Neural progenitor cell (in vitro differentiated cells): Measurements from ENCODE around the gene MCCD1. TPM values are rescaled to one million over a fixed set of nuclear protein-coding genes. Genes with fewer than 3 reads are reported as not detected.

Experiments
- DNase-seq: peaks from one replicate; pipeline ENCODE4 v3.0.0-alpha.2; 2016; ENCODE audit warnings: low spot score
- H2AFZ ChIP-seq: fragments of 200-600 bp; sonication (generic); replicated peaks from 2 replicates; pipeline ENCODE4 v1.6.1; 2016; ENCODE audit warnings: antibody characterized with exemption
- H3F3A ChIP-seq: fragments of 200-600 bp; sonication (generic); 2 replicates; pipeline ENCODE4 v1.6.1; 2016; ENCODE audit warnings: antibody characterized with exemption, low read depth
- H3K27ac ChIP-seq: fragments of 200-600 bp; sonication (generic); 2 replicates; pipeline ENCODE4 v1.5.1; 2016; ENCODE audit warnings: mild to moderate bottlenecking
- H3K27me3 ChIP-seq: fragments of 200-600 bp; sonication (generic); 2 replicates; pipeline ENCODE4 v1.6.1; 2016; ENCODE audit warnings: mild to moderate bottlenecking, moderate library complexity
- H3K36me3 ChIP-seq: fragments of 200-600 bp; sonication (generic); 2 replicates; pipeline ENCODE4 v1.5.1; 2016
- H3K4me1 ChIP-seq: fragments of 200-600 bp; sonication (generic); 2 replicates; pipeline ENCODE4 v1.6.1; 2016; ENCODE audit warnings: mixed run types
- H3K4me2 ChIP-seq: fragments of 200-600 bp; sonication (generic); 2 replicates; pipeline ENCODE4 v1.6.1; 2016
- H3K4me3 ChIP-seq: fragments of 200-600 bp; sonication (generic); 2 replicates; pipeline ENCODE4 v1.5.1; 2016
- H3K79me2 ChIP-seq: fragments of 200-600 bp; sonication (generic); 2 replicates; pipeline ENCODE4 v1.6.1; 2016; ENCODE audit warnings: low read depth
- H3K9ac ChIP-seq: fragments of 200-600 bp; sonication (generic); 2 replicates; pipeline ENCODE4 v1.6.1; 2016
- H3K9me3 ChIP-seq: fragments of 200-600 bp; sonication (generic); 2 replicates; pipeline ENCODE4 v1.5.1; 2016; ENCODE audit warnings: low read depth
- H4K20me1 ChIP-seq: fragments of 200-600 bp; sonication (generic); 2 replicates; pipeline ENCODE4 v1.6.1; 2016; ENCODE audit warnings: low read depth
- H3K27ac Mint-ChIP-seq: 3 replicates; pipeline ENCODE4 v1.8.0; 2021; ENCODE audit warnings: mixed read lengths
- H3K27me3 Mint-ChIP-seq: 2 replicates; pipeline ENCODE4 v1.8.0; 2022; ENCODE audit warnings: low read depth, mild to moderate bottlenecking, inconsistent platforms, moderate library complexity, mixed read lengths; ENCODE audit not compliant: insufficient read depth
- H3K36me3 Mint-ChIP-seq: 3 replicates; pipeline ENCODE4 v1.8.0; 2021; ENCODE audit warnings: mixed read lengths
- H3K4me1 Mint-ChIP-seq: 3 replicates; pipeline ENCODE4 v1.8.0; 2021; ENCODE audit warnings: mixed read lengths
- H3K4me3 Mint-ChIP-seq: 3 replicates; pipeline ENCODE4 v1.8.0; 2021; ENCODE audit warnings: mild to moderate bottlenecking, moderate library complexity, mixed read lengths
- H3K9me3 Mint-ChIP-seq: 3 replicates; pipeline ENCODE4 v1.8.0; 2020; ENCODE audit warnings: mixed read lengths
- EZH2 ChIP-seq: fragments of 200-600 bp; sonication (generic); IDR thresholded peaks from 2 replicates; pipeline ENCODE4 v1.6.1; 2017; ENCODE audit warnings: antibody characterized with exemption, mild to moderate bottlenecking, moderate library complexity
- EZH2phosphoT487 ChIP-seq: fragments of 200-600 bp; sonication (generic); IDR thresholded peaks from 2 replicates; pipeline ENCODE4 v1.6.1; 2017; ENCODE audit warnings: antibody characterized with exemption
- total RNA-seq: library from RNA; depleted of rRNA; stranded (reverse); fragments of >200 nt; gene quantifications from 2 replicates; pipeline ENCODE4 v1.2.3, GENCODE V29; 2015; ENCODE audit warnings: low replicate concordance
- TF ChIP-seq, protein P1 (sequence below): fragments of 200-600 bp; sonication (generic); IDR thresholded peaks from 2 replicates; pipeline ENCODE4 v1.5.1; 2017; ENCODE audit warnings: antibody characterized with exemption, mild to moderate bottlenecking

Gene MCCD1
- total RNA-seq, 1 donor from 2014 or later, result not detected

GRCh38 chr6:31544676-31545075 is 15.9 kb downstream of the MCCD1 start:
- H3K36me3 Mint-ChIP-seq, result peaks cover 21% of the 10 kb centered on the region
- H3K27ac Mint-ChIP-seq, result no peak overlapping the region
- peaks cover 24% of the 10 kb centered on the region for H3K4me1 ChIP-seq
- peaks cover 55% of the 10 kb centered on the region for H3K79me2 ChIP-seq
- H3F3A ChIP-seq, result peaks cover 54% of the 10 kb centered on the region
- TF ChIP-seq EZH2phosphoT487 (no peak), EZH2 (no peak)
- TF ChIP-seq, protein P1, sequence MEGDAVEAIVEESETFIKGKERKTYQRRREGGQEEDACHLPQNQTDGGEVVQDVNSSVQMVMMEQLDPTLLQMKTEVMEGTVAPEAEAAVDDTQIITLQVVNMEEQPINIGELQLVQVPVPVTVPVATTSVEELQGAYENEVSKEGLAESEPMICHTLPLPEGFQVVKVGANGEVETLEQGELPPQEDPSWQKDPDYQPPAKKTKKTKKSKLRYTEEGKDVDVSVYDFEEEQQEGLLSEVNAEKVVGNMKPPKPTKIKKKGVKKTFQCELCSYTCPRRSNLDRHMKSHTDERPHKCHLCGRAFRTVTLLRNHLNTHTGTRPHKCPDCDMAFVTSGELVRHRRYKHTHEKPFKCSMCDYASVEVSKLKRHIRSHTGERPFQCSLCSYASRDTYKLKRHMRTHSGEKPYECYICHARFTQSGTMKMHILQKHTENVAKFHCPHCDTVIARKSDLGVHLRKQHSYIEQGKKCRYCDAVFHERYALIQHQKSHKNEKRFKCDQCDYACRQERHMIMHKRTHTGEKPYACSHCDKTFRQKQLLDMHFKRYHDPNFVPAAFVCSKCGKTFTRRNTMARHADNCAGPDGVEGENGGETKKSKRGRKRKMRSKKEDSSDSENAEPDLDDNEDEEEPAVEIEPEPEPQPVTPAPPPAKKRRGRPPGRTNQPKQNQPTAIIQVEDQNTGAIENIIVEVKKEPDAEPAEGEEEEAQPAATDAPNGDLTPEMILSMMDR, result no peak
- peaks cover 4% of the 10 kb centered on the region for H3K36me3 ChIP-seq
- no peak overlapping the region for H3K4me2 ChIP-seq
- no peak overlapping the region for H2AFZ ChIP-seq
- no peak overlapping the region for H3K27ac ChIP-seq
- H3K9me3 ChIP-seq, result no peaks in the 10 kb centered on the region
- H4K20me1 ChIP-seq, result peaks cover 17% of the 10 kb centered on the region
- H3K4me3 Mint-ChIP-seq, result peak overlapping the region; percentile 31
- H3K4me1 Mint-ChIP-seq, result peaks cover 55% of the 10 kb centered on the region
- H3K4me3 ChIP-seq, result no peak overlapping the region
- no peaks in the 10 kb centered on the region for H3K9me3 Mint-ChIP-seq
- no peaks in the 10 kb centered on the region for H3K27me3 ChIP-seq
- H3K27me3 Mint-ChIP-seq, result peaks cover 6% of the 10 kb centered on the region
- no peak for DNase-seq
- H3K9ac ChIP-seq, result no peak overlapping the region

GRCh38 chr6:31545291-31545690 is 16.5 kb downstream of the MCCD1 start:
- Mint-ChIP-seq H3K27me3 (peaks cover 6% of the 10 kb centered on the region), H3K4me3 (peak overlapping the region; percentile 88), H3K9me3 (no peaks in the 10 kb centered on the region), H3K27ac (no peak overlapping the region), H3K4me1 (peaks cover 51% of the 10 kb centered on the region), H3K36me3 (peaks cover 18% of the 10 kb centered on the region)
- peaks cover 11% of the 10 kb centered on the region for H4K20me1 ChIP-seq
- no peak overlapping the region for H3K4me3 ChIP-seq
- no peaks in the 10 kb centered on the region for H3K9me3 ChIP-seq
- peaks cover 48% of the 10 kb centered on the region for H3K79me2 ChIP-seq
- TF ChIP-seq EZH2phosphoT487 (no peak), EZH2 (no peak)
- TF ChIP-seq, protein P1, result no peak
- peaks cover 18% of the 10 kb centered on the region for H3K4me1 ChIP-seq
- no peak for DNase-seq
- H3K36me3 ChIP-seq, result no peaks in the 10 kb centered on the region
- no peaks in the 10 kb centered on the region for H3K27me3 ChIP-seq
- H3K27ac ChIP-seq, result no peak overlapping the region
- H2AFZ ChIP-seq, result no peak overlapping the region
- H3K4me2 ChIP-seq, result no peak overlapping the region
- no peak overlapping the region for H3K9ac ChIP-seq
- peaks cover 48% of the 10 kb centered on the region for H3F3A ChIP-seq

DNA sequence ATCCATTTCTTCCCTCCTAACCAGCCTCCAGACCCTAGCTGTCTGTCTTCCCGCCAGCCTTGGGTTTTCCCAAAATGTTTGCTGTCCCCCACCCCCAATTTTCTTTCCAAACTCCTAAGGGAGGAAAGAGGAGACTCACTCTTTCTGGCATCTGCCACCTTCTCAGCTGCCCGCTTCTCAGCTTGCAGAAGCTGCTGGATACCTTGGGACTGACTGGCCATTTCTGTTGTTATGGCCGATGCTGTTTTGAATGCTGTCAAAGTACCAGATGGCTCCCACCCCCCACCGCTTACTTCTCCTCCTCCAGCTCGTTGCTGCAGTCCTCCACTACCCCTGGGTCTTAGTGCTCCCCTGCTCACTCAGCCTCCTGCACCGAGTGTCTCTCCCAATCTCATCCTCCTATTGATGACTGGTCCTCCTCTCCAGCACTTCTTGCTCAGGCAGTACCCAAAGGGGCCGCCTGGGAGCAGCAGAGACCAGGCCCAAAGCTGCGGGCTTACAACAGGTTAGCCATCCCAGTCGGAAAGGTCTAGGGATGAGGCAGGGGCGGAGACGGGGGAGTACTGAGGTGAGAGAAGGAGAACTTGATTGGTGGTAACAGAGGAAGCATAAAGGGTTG is 17.7 kb downstream of the MCCD1 start, which contains the start of gene ATP6V1G2:
ATP6V1G2 (minus strand) TSS at position 270 of the 619 bp plus-strand sequence; CDS start at position 221, 49 bp downstream.
- no peaks in the 10 kb centered on the region for H3K27me3 Mint-ChIP-seq
- peak within 1 kb of the TSS; percentile 79 for H3K4me2 ChIP-seq
- DNase-seq, result peak; percentile 96
- peak within 1 kb of the TSS; percentile 35 for H2AFZ ChIP-seq
- peak within 1 kb of the TSS; percentile 51 for H3K4me3 ChIP-seq
- H3K36me3 ChIP-seq, result no peaks in the 10 kb centered on the region
- peaks cover 53% of the 10 kb centered on the region for H3F3A ChIP-seq
- peaks cover 16% of the 10 kb centered on the region for H3K4me1 ChIP-seq
- H3K4me1 Mint-ChIP-seq, result peaks cover 45% of the 10 kb centered on the region
- H3K36me3 Mint-ChIP-seq, result peaks cover 11% of the 10 kb centered on the region
- H3K27ac Mint-ChIP-seq, result peak within 1 kb of the TSS; percentile 25
- H3K4me3 Mint-ChIP-seq, result peak within 1 kb of the TSS; percentile 88
- no peak for TF ChIP-seq EZH2phosphoT487
- TF ChIP-seq, protein P1, result peak; percentile 98
- no peaks in the 10 kb centered on the region for H3K9me3 ChIP-seq
- H3K9me3 Mint-ChIP-seq, result no peaks in the 10 kb centered on the region
- no peak within 1 kb of the TSS for H3K27ac ChIP-seq
- H3K79me2 ChIP-seq, result peaks cover 37% of the 10 kb centered on the region
- no peaks in the 10 kb centered on the region for H3K27me3 ChIP-seq
- H4K20me1 ChIP-seq, result no peaks in the 10 kb centered on the region
- peak within 1 kb of the TSS; percentile 84 for H3K9ac ChIP-seq
